ENCODE results near the gene CYLD. TPM values are rescaled to one million over a fixed set of nuclear protein-coding genes. Genes with fewer than 3 reads are reported as not detected.

The CYLD gene
- polyA plus RNA-seq, 1 experiment = 12.3 TPM

DNA sequence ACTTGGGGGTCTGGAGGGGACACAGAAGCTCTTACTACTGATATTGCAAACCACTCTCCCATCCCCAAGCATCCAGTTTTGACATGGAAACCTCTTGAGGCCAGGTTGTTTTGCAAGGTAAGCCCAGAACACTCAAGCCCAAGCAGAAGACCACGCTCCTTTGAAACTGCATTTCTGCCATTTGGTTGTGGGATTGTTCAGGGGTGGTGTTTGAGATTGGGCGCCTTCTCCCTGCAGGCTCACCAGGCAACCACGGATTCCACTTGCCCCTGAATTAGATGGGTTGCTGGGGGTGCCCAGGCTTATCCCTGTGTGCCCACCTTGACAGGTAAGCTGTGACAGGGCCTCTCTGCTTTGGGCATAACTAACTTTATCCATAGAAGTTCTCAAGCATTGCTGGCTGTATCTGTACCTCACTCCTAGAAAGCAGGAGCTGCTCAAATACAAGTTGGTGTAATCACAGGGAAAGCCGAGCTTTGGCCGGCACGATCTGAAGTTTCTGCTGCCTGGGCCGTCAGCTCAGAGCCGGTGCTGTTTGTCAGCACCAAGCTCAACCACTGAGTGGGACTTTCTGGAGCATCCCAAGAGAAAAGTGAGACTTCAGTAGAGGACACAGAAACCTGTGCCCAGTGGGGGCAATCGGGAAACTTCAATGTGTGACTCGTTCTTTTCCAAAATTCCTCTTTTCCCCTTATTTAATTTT lies 93.6 kb downstream of the CYLD start:
- POLR2A ChIA-PET = no interaction called here
- no peak for DNase-seq (ENCODE audit: low read depth)
- TF ChIP-seq, protein P1, sequence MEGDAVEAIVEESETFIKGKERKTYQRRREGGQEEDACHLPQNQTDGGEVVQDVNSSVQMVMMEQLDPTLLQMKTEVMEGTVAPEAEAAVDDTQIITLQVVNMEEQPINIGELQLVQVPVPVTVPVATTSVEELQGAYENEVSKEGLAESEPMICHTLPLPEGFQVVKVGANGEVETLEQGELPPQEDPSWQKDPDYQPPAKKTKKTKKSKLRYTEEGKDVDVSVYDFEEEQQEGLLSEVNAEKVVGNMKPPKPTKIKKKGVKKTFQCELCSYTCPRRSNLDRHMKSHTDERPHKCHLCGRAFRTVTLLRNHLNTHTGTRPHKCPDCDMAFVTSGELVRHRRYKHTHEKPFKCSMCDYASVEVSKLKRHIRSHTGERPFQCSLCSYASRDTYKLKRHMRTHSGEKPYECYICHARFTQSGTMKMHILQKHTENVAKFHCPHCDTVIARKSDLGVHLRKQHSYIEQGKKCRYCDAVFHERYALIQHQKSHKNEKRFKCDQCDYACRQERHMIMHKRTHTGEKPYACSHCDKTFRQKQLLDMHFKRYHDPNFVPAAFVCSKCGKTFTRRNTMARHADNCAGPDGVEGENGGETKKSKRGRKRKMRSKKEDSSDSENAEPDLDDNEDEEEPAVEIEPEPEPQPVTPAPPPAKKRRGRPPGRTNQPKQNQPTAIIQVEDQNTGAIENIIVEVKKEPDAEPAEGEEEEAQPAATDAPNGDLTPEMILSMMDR (IDR thresholded peaks at IDR 0.05; ENCODE audit: insufficient read depth, low read depth, low read length) = no peak
- CTCF ChIA-PET = interaction anchor here (1.3 to 1.6 kb wide), 2 partner anchors 10 to 29 kb away, joined by 3 to 7 read pairs; no protein-coding TSS in a partner anchor
- Histone ChIP-seq H3K4me3 (ENCODE audit: low read depth, low read length) (no peak overlapping the region), H3K36me3 (ENCODE audit: control insufficient read depth, insufficient read depth, low read length) (no peaks in the 10 kb centered on the region), H3K27me3 (ENCODE audit: control insufficient read depth, insufficient read depth, low read length) (no peaks in the 10 kb centered on the region; the same call in 1 of the 2 replicates)

DNA sequence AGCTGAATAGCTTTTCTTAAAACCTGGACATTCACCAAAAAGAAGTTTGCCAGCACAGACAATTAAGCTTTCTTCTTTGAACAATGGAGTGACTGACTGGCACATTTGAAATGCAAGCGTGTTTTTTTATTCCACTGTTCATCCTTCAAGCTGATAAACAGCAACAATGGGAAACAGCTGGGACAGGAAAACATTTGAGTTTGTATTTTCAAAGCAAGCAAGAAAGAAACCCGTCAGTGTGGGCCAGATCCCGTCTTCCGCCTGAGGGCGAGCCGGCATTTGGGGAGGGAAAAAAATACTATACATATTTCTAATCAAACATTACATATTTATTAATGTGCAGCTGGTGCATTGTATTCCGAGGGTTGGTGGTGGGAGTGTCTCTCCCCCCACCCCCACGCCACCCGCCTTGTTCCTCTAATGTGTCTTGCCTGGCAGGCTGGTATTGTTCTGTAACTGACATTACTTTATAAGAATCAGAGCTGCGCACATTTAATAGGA lies 94.3 kb downstream of the CYLD start:
- no peak for DNase-seq (ENCODE audit: low read depth)
- TF ChIP-seq, protein P1 (IDR thresholded peaks at IDR 0.05; ENCODE audit: insufficient read depth, low read depth, low read length) = no peak
- ChIA-PET POLR2A (no interaction called here), CTCF (interaction anchor here (1.3 to 1.6 kb wide), 2 partner anchors 11 to 30 kb away, joined by 3 to 7 read pairs; no protein-coding TSS in a partner anchor)
- no peaks in the 10 kb centered on the region for H3K36me3 ChIP-seq (ENCODE audit: control insufficient read depth, insufficient read depth, low read length)
- H3K27me3 ChIP-seq (ENCODE audit: control insufficient read depth, insufficient read depth, low read length) = no peaks in the 10 kb centered on the region; the same call in 1 of the 2 replicates
- H3K4me3 ChIP-seq (ENCODE audit: low read depth, low read length) = no peak overlapping the region

DNA sequence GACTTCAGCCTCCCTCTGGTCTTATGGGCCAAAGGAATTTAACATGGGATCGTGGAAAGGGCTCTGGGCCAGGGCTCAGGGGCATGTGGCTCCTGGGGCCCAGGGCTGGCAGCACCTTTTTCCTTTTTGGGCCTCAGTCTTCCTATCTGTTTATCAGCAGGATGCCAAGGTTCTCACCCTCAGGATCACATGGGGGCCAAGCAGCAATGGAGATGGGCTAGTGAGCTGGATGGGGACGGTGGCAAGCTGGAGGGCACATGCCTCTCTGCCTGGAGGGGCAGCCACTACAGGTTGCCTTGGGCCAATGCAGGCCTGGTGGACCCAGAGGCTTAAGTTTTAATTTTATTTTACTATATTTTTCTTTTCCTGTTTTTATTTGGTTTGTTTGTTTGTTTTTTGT lies 95.4 kb downstream of the CYLD start:
- TF ChIP-seq, protein P1 (IDR thresholded peaks at IDR 0.05; ENCODE audit: insufficient read depth, low read depth, low read length) = no peak
- POLR2A ChIA-PET = no interaction called here
- no peak for DNase-seq (ENCODE audit: low read depth)
- no peaks in the 10 kb centered on the region; the same call in 1 of the 2 replicates for H3K27me3 ChIP-seq (ENCODE audit: control insufficient read depth, insufficient read depth, low read length)
- CTCF ChIA-PET = no interaction called here
- H3K36me3 ChIP-seq (ENCODE audit: control insufficient read depth, insufficient read depth, low read length) = no peaks in the 10 kb centered on the region
- no peak overlapping the region for H3K4me3 ChIP-seq (ENCODE audit: low read depth, low read length)

DNA sequence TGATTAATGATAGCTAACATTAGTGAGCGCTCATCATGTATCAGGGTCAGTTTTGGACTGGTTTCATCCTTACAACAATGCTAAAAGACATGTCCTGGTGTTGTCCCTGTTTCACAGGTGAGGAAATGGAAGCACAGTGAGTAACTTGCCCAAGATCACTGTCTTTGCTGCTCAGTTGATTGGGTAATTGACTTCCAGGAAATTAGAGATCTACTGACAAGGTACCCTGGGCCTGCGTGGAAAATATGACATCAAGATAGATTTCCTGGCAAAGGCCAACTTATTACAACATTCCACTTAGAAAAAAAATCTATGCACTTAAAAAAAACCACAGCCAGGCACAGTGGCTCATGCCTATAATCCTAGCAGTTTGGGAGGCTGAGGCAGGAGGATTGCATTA lies 96.3 kb downstream of the CYLD start:
- ChIA-PET POLR2A (no interaction called here), CTCF (no interaction called here)
- DNase-seq (ENCODE audit: low read depth) = no peak
- H3K4me3 ChIP-seq (ENCODE audit: low read depth, low read length) = no peak overlapping the region
- H3K27me3 ChIP-seq (ENCODE audit: control insufficient read depth, insufficient read depth, low read length) = no peaks in the 10 kb centered on the region; the same call in 1 of the 2 replicates
- TF ChIP-seq, protein P1 (IDR thresholded peaks at IDR 0.05; ENCODE audit: insufficient read depth, low read depth, low read length) = no peak
- no peaks in the 10 kb centered on the region for H3K36me3 ChIP-seq (ENCODE audit: control insufficient read depth, insufficient read depth, low read length)

DNA sequence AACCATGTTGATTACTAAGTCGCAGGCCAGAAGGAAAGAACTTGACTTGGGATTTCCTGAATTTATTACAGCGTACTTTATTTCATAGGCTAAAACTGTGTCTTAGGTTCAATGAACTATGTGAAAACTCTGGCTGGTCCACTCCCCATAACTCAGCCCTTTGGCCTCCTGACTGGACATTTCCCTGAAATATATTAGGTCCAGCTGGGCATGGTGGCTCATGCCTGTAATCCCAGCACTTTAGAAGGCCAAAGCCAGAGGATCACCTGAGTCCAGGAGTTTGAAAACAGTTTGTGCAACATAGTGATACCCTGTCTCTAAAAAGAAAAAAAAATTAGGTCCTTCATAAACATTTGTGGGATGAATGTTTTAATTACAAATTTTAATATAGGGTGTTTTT lies 97.0 kb downstream of the CYLD start:
- DNase-seq (ENCODE audit: low read depth) = no peak
- ChIA-PET CTCF (no interaction called here), POLR2A (no interaction called here)
- Histone ChIP-seq H3K27me3 (ENCODE audit: control insufficient read depth, insufficient read depth, low read length) (no peaks in the 10 kb centered on the region; the same call in 1 of the 2 replicates), H3K4me3 (ENCODE audit: low read depth, low read length) (no peak overlapping the region), H3K36me3 (ENCODE audit: control insufficient read depth, insufficient read depth, low read length) (no peaks in the 10 kb centered on the region)
- TF ChIP-seq, protein P1 (IDR thresholded peaks at IDR 0.05; ENCODE audit: insufficient read depth, low read depth, low read length) = no peak
